Measurements from ENCODE around the gene CEL.
"Not testable (repeated sequence)": the region's sequence is repeated elsewhere in the genome, so short reads cannot be mapped to it uniquely, and the experiment has no call there.

Gene CEL
- total RNA-seq = 0.44 to 0.69 (median 0.58) reads per million in 3 donors

GRCh38 chr9:133061764-133062145 is at the start of gene CEL:
Gene CEL (plus strand): TSS chr9:133061981. CDS start chr9:133062003, 22 bp downstream.
- not testable (repeated sequence) for DNase-seq; H3K27me3 ChIP-seq (replicated peaks; ENCODE audit: control insufficient read depth, insufficient read depth, low read length, poor library complexity, severe bottlenecking); H3K9me3 ChIP-seq (ENCODE audit: control insufficient read depth, low read length); H3K4me3 ChIP-seq (ENCODE audit: insufficient read depth, low read depth, low read length, poor library complexity, severe bottlenecking); H3K27ac ChIP-seq (ENCODE audit: insufficient read depth, low read length, poor library complexity, severe bottlenecking); H3K36me3 ChIP-seq (ENCODE audit: control insufficient read depth, insufficient read depth, low read length)
- H3K4me1 ChIP-seq (ENCODE audit: control insufficient read depth, insufficient read depth, low read length, poor library complexity, severe bottlenecking) = peaks cover 14% of the 10 kb centered on the region

- H3K9me3 ChIP-seq (ENCODE audit: control insufficient read depth, low read length) = no peaks in the 10 kb centered on the region
- H3K27me3 ChIP-seq (replicated peaks; ENCODE audit: control insufficient read depth, insufficient read depth, low read length, poor library complexity, severe bottlenecking) = no peaks in the 10 kb centered on the region
- H3K4me3 ChIP-seq (ENCODE audit: insufficient read depth, low read depth, low read length, poor library complexity, severe bottlenecking) = no peak overlapping the region
- H3K4me1 ChIP-seq (ENCODE audit: control insufficient read depth, insufficient read depth, low read length, poor library complexity, severe bottlenecking) = no peaks in the 10 kb centered on the region
- DNase-seq = no peak
- H3K36me3 ChIP-seq (ENCODE audit: control insufficient read depth, insufficient read depth, low read length) = no peaks in the 10 kb centered on the region
- no peak overlapping the region for H3K27ac ChIP-seq (ENCODE audit: insufficient read depth, low read length, poor library complexity, severe bottlenecking)
These were observed 47.1 kb upstream of the CEL start for GRCh38 chr9:133014696-133015095.

- H3K4me1 ChIP-seq (ENCODE audit: control insufficient read depth, insufficient read depth, low read length, poor library complexity, severe bottlenecking) = peaks cover 9% of the 10 kb centered on the region
- no peaks in the 10 kb centered on the region for H3K9me3 ChIP-seq (ENCODE audit: control insufficient read depth, low read length)
- no peaks in the 10 kb centered on the region for H3K27me3 ChIP-seq (replicated peaks; ENCODE audit: control insufficient read depth, insufficient read depth, low read length, poor library complexity, severe bottlenecking)
- no peaks in the 10 kb centered on the region for H3K36me3 ChIP-seq (ENCODE audit: control insufficient read depth, insufficient read depth, low read length)
- DNase-seq = peak in 1 of 3 donors; percentile 21
- no peak overlapping the region for H3K27ac ChIP-seq (ENCODE audit: insufficient read depth, low read length, poor library complexity, severe bottlenecking)
- no peak overlapping the region for H3K4me3 ChIP-seq (ENCODE audit: insufficient read depth, low read depth, low read length, poor library complexity, severe bottlenecking)
These were observed 38.5 kb upstream of the CEL start for GRCh38 chr9:133023117-133023890.

- Histone ChIP-seq H3K4me3 (ENCODE audit: insufficient read depth, low read depth, low read length, poor library complexity, severe bottlenecking) (no peak overlapping the region), H3K9me3 (ENCODE audit: control insufficient read depth, low read length) (no peaks in the 10 kb centered on the region), H3K27me3 (replicated peaks; ENCODE audit: control insufficient read depth, insufficient read depth, low read length, poor library complexity, severe bottlenecking) (no peaks in the 10 kb centered on the region), H3K4me1 (ENCODE audit: control insufficient read depth, insufficient read depth, low read length, poor library complexity, severe bottlenecking) (peaks cover 20% of the 10 kb centered on the region), H3K36me3 (ENCODE audit: control insufficient read depth, insufficient read depth, low read length) (no peaks in the 10 kb centered on the region), H3K27ac (ENCODE audit: insufficient read depth, low read length, poor library complexity, severe bottlenecking) (no peak overlapping the region)
- DNase-seq = no peak
These were observed 35.4 kb upstream of the CEL start for GRCh38 chr9:133026426-133026825.

GRCh38 chr9:133027134-133027533 is 34.6 kb upstream of the CEL start:
- Histone ChIP-seq H3K9me3 (ENCODE audit: control insufficient read depth, low read length) (no peaks in the 10 kb centered on the region), H3K27ac (ENCODE audit: insufficient read depth, low read length, poor library complexity, severe bottlenecking) (no peak overlapping the region), H3K4me1 (ENCODE audit: control insufficient read depth, insufficient read depth, low read length, poor library complexity, severe bottlenecking) (peaks cover 23% of the 10 kb centered on the region), H3K4me3 (ENCODE audit: insufficient read depth, low read depth, low read length, poor library complexity, severe bottlenecking) (no peak overlapping the region), H3K27me3 (replicated peaks; ENCODE audit: control insufficient read depth, insufficient read depth, low read length, poor library complexity, severe bottlenecking) (no peaks in the 10 kb centered on the region), H3K36me3 (ENCODE audit: control insufficient read depth, insufficient read depth, low read length) (no peaks in the 10 kb centered on the region)
- DNase-seq = no peak

GRCh38 chr9:133028221-133028620 is 33.6 kb upstream of the CEL start:
- DNase-seq = no peak
- Histone ChIP-seq H3K9me3 (ENCODE audit: control insufficient read depth, low read length) (no peaks in the 10 kb centered on the region), H3K27ac (ENCODE audit: insufficient read depth, low read length, poor library complexity, severe bottlenecking) (no peak overlapping the region), H3K4me1 (ENCODE audit: control insufficient read depth, insufficient read depth, low read length, poor library complexity, severe bottlenecking) (peaks cover 18% of the 10 kb centered on the region), H3K4me3 (ENCODE audit: insufficient read depth, low read depth, low read length, poor library complexity, severe bottlenecking) (no peak overlapping the region), H3K27me3 (replicated peaks; ENCODE audit: control insufficient read depth, insufficient read depth, low read length, poor library complexity, severe bottlenecking) (no peaks in the 10 kb centered on the region), H3K36me3 (ENCODE audit: control insufficient read depth, insufficient read depth, low read length) (no peaks in the 10 kb centered on the region)

- Histone ChIP-seq H3K27ac (ENCODE audit: insufficient read depth, low read length, poor library complexity, severe bottlenecking) (peak overlapping the region; percentile 93), H3K4me3 (ENCODE audit: insufficient read depth, low read depth, low read length, poor library complexity, severe bottlenecking) (peak overlapping the region; percentile 92), H3K27me3 (replicated peaks; ENCODE audit: control insufficient read depth, insufficient read depth, low read length, poor library complexity, severe bottlenecking) (no peaks in the 10 kb centered on the region), H3K4me1 (ENCODE audit: control insufficient read depth, insufficient read depth, low read length, poor library complexity, severe bottlenecking) (peaks cover 17% of the 10 kb centered on the region), H3K9me3 (ENCODE audit: control insufficient read depth, low read length) (no peaks in the 10 kb centered on the region), H3K36me3 (ENCODE audit: control insufficient read depth, insufficient read depth, low read length) (no peaks in the 10 kb centered on the region)
- no peak for DNase-seq
These were observed 31.8 kb upstream of the CEL start for GRCh38 chr9:133029994-133030316.

GRCh38 chr9:133030317-133031129 is 31.3 kb upstream of the CEL start, which contains the start of gene GTF3C5:
Gene GTF3C5 (plus strand): TSS chr9:133030997. CDS start chr9:133031012, 15 bp downstream.
- H3K27ac ChIP-seq (ENCODE audit: insufficient read depth, low read length, poor library complexity, severe bottlenecking) = peak within 1 kb of the TSS; percentile 93
- H3K36me3 ChIP-seq (ENCODE audit: control insufficient read depth, insufficient read depth, low read length) = no peaks in the 10 kb centered on the region
- DNase-seq = peak; percentile 82 to 90 (median 90)
- H3K9me3 ChIP-seq (ENCODE audit: control insufficient read depth, low read length) = no peaks in the 10 kb centered on the region
- no peaks in the 10 kb centered on the region for H3K27me3 ChIP-seq (replicated peaks; ENCODE audit: control insufficient read depth, insufficient read depth, low read length, poor library complexity, severe bottlenecking)
- H3K4me3 ChIP-seq (ENCODE audit: insufficient read depth, low read depth, low read length, poor library complexity, severe bottlenecking) = peak within 1 kb of the TSS; percentile 92
- H3K4me1 ChIP-seq (ENCODE audit: control insufficient read depth, insufficient read depth, low read length, poor library complexity, severe bottlenecking) = peaks cover 17% of the 10 kb centered on the region

GRCh38 chr9:133031130-133031422 is 30.7 kb upstream of the CEL start:
- peaks cover 17% of the 10 kb centered on the region for H3K4me1 ChIP-seq (ENCODE audit: control insufficient read depth, insufficient read depth, low read length, poor library complexity, severe bottlenecking)
- H3K36me3 ChIP-seq (ENCODE audit: control insufficient read depth, insufficient read depth, low read length) = no peaks in the 10 kb centered on the region
- no peaks in the 10 kb centered on the region for H3K9me3 ChIP-seq (ENCODE audit: control insufficient read depth, low read length)
- peak overlapping the region; percentile 92 for H3K4me3 ChIP-seq (ENCODE audit: insufficient read depth, low read depth, low read length, poor library complexity, severe bottlenecking)
- no peaks in the 10 kb centered on the region for H3K27me3 ChIP-seq (replicated peaks; ENCODE audit: control insufficient read depth, insufficient read depth, low read length, poor library complexity, severe bottlenecking)
- H3K27ac ChIP-seq (ENCODE audit: insufficient read depth, low read length, poor library complexity, severe bottlenecking) = peak overlapping the region; percentile 93
- no peak for DNase-seq

- DNase-seq = no peak
- Histone ChIP-seq H3K9me3 (ENCODE audit: control insufficient read depth, low read length) (no peaks in the 10 kb centered on the region), H3K4me1 (ENCODE audit: control insufficient read depth, insufficient read depth, low read length, poor library complexity, severe bottlenecking) (peaks cover 17% of the 10 kb centered on the region), H3K27me3 (replicated peaks; ENCODE audit: control insufficient read depth, insufficient read depth, low read length, poor library complexity, severe bottlenecking) (no peaks in the 10 kb centered on the region), H3K4me3 (ENCODE audit: insufficient read depth, low read depth, low read length, poor library complexity, severe bottlenecking) (peak overlapping the region; percentile 92), H3K36me3 (ENCODE audit: control insufficient read depth, insufficient read depth, low read length) (no peaks in the 10 kb centered on the region), H3K27ac (ENCODE audit: insufficient read depth, low read length, poor library complexity, severe bottlenecking) (peak overlapping the region; percentile 93)
These were observed 30.3 kb upstream of the CEL start for GRCh38 chr9:133031496-133031911.

Measured in effector memory CD4-positive, alpha-beta T cell (primary cell).